Measurements from ENCODE around the gene ICAM5.

The ICAM5 gene

DNA sequence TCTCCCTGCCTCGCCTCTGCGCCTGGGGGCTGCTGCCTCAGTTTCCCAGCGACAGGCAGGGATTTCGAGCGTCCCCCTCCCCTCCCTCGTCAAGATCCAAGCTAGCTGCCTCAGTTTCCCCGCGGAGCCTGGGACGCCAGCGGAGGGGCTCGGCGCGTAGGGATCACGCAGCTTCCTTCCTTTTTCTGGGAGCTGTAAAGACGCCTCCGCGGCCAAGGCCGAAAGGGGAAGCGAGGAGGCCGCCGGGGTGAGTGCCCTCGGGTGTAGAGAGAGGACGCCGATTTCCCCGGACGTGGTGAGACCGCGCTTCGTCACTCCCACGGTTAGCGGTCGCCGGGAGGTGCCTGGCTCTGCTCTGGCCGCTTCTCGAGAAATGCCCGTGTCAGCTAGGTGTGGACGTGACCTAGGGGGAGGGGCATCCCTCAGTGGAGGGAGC lies 19.6 kb upstream of the ICAM5 start:
- peak overlapping the region; percentile 85 for H3K4me3 ChIP-seq (replicated peaks; ENCODE audit: low read depth, low read length)
- peak; percentile 53 for DNase-seq (ENCODE audit: low read depth)
- TF ChIP-seq, protein P1, sequence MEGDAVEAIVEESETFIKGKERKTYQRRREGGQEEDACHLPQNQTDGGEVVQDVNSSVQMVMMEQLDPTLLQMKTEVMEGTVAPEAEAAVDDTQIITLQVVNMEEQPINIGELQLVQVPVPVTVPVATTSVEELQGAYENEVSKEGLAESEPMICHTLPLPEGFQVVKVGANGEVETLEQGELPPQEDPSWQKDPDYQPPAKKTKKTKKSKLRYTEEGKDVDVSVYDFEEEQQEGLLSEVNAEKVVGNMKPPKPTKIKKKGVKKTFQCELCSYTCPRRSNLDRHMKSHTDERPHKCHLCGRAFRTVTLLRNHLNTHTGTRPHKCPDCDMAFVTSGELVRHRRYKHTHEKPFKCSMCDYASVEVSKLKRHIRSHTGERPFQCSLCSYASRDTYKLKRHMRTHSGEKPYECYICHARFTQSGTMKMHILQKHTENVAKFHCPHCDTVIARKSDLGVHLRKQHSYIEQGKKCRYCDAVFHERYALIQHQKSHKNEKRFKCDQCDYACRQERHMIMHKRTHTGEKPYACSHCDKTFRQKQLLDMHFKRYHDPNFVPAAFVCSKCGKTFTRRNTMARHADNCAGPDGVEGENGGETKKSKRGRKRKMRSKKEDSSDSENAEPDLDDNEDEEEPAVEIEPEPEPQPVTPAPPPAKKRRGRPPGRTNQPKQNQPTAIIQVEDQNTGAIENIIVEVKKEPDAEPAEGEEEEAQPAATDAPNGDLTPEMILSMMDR (IDR thresholded peaks at IDR 0.05; ENCODE audit: low read length, missing control alignments): no peak

DNA sequence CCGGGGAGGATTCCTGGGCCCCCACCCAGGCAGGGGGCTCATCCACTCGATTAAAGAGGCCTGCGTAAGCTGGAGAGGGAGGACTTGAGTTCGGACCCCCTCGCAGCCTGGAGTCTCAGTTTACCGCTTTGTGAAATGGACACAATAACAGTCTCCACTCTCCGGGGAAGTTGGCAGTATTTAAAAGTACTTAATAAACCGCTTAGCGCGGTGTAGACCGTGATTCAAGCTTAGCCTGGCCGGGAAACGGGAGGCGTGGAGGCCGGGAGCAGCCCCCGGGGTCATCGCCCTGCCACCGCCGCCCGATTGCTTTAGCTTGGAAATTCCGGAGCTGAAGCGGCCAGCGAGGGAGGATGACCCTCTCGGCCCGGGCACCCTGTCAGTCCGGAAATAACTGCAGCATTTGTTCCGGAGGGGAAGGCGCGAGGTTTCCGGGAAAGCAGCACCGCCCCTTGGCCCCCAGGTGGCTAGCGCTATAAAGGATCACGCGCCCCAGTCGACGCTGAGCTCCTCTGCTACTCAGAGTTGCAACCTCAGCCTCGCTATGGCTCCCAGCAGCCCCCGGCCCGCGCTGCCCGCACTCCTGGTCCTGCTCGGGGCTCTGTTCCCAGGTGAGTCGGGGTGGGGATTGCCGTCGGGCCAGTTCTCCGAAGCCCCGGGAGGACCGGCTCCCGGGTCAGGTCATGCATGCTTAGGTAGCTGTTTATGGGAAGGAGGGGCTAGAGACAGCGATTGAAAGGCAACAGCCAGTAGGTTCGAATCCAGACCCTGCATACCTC lies 18.9 kb upstream of the ICAM5 start, which contains the start of gene ICAM1:
TSS of gene ICAM1 (plus strand) at position 505 of the 779 bp plus-strand sequence. CDS start at position 545, 40 bp downstream.
- TF ChIP-seq, protein P1 (IDR thresholded peaks at IDR 0.05; ENCODE audit: low read length, missing control alignments): no peak
- DNase-seq (ENCODE audit: low read depth): peak; percentile 95
- H3K4me3 ChIP-seq (replicated peaks; ENCODE audit: low read depth, low read length): peak within 1 kb of the TSS; percentile 85

DNA sequence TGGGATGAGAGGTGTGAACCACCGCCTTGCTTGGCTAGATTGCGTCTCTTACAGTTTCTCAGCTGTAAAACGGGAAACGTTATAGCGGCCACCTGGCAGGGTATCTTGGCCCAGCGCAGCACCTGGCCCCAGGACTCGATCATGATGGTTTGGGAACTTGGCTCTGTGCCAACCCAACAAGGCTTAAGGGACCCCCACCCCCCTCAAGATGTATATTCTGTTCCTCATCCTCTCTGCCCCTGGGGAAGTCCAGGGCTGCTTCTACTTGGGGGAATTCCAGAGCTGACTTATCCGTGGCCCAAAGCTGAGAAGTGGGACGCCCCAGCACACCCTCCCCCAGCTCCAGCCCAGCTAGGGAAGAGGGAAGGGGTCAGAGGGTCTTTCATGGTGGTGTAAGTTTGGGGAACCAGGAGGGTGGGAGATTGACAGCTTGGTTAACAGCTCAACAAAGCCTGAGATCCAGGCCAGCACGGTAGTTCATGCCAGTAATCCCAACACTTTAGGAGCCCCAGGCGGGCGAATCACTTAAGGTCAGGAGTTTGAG lies 18.1 kb upstream of the ICAM5 start:
- TF ChIP-seq, protein P1 (IDR thresholded peaks at IDR 0.05; ENCODE audit: low read length, missing control alignments): no peak
- peak; percentile 46 for DNase-seq (ENCODE audit: low read depth)
- peak overlapping the region; percentile 85 for H3K4me3 ChIP-seq (replicated peaks; ENCODE audit: low read depth, low read length)

DNA sequence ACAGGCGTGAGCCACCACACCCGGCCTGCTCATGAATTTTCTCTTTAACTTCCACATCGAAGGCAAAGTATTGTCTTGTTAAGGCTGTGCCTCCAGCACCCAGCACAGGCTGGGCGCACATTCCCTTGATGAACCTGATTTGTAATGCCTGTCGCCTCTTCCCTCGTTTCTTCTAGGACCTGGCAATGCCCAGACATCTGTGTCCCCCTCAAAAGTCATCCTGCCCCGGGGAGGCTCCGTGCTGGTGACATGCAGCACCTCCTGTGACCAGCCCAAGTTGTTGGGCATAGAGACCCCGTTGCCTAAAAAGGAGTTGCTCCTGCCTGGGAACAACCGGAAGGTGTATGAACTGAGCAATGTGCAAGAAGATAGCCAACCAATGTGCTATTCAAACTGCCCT lies 15.2 kb upstream of the ICAM5 start:
- no peak overlapping the region for H3K4me3 ChIP-seq (replicated peaks; ENCODE audit: low read depth, low read length)
- no peak for DNase-seq (ENCODE audit: low read depth)
- TF ChIP-seq, protein P1 (IDR thresholded peaks at IDR 0.05; ENCODE audit: low read length, missing control alignments): no peak

DNA sequence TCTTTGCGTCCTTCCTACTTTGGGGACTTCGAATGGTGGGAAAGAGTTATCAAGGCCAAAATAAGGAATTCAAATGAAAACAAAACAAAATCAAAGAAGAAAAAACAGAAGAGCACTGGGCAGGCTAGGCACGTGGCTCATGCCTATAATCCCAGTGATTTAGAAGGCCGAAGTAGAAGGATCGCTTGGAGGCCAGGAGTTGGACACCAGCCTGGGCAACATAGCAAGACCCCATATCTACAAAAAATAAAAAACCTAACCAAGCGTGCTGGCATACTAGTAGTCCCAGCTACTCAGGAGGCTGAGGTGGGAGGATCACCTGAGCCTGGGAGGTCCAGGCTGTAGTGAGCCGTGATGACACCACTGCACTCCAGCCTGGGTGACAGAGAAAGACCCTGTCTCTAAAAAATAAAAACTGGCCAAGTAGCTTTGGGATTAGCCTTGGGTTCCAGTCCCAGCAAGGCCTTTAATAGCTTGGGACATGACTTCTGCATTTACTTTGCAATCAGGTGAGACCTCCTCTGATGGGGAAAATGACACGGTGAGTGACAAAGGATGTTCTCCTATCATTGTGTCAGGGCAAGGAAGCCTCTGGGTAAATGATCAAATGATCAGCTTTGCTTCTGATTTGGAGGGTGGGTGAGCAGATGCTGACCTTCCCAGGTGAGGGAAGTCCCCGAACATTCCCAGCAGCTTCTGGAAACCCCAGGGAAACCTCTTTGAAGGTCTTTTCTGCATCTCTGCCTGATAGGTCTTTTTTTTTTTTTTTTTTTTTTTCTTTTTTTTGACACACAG lies 11.8 kb upstream of the ICAM5 start:
- DNase-seq (ENCODE audit: low read depth): no peak
- TF ChIP-seq, protein P1 (IDR thresholded peaks at IDR 0.05; ENCODE audit: low read length, missing control alignments): no peak
- H3K4me3 ChIP-seq (replicated peaks; ENCODE audit: low read depth, low read length): no peak overlapping the region

DNA sequence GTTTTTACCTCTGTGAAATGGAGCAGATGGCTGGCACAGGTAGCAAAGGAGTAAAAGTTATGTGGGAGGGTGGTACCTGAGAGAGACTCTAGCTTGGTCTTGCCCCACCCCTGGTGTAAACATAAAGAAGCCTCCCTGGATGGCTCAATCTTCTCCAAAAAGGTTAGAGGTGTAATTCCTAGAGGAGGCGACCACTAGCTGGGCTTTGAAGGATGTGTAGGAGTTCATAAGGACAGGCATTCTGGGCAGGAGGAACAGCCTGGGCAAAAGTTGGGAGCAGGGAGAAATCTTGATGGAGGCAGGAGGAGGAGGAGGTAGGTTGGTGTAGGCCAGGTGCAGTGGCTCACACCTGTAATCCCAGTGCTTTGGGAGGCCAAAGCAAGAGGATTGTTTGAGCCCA lies 10.8 kb upstream of the ICAM5 start:
- TF ChIP-seq, protein P1 (IDR thresholded peaks at IDR 0.05; ENCODE audit: low read length, missing control alignments): no peak
- no peak for DNase-seq (ENCODE audit: low read depth)
- no peak overlapping the region for H3K4me3 ChIP-seq (replicated peaks; ENCODE audit: low read depth, low read length)
